ENCODE data around the gene TIE1.

GRCh38 chr1:43284546-43285110 lies 16.2 kb upstream of the TIE1 start:
- TF ChIP-seq POLR2A (IDR thresholded peaks at IDR 0.05) (no peak), CTCF (IDR thresholded peaks at IDR 0.05) (no peak)

All from Peyer's patch (tissue), 4 donors.